BE2C (cell line): ENCODE measurements around the gene SPATS2.
"Not testable (repeated sequence)": the region's sequence is repeated elsewhere in the genome, so short reads cannot be mapped to it uniquely, and the experiment has no call there.

Experiments
- DNase-seq: peaks from one replicate; pipeline ENCODE4 v3.0.0-alpha.2; 2020
- H3K27me3 ChIP-seq: fragments of 250-450 bp; sonication (Bioruptor Pico); 2 replicates; pipeline ENCODE4 v1.5.1; 2020; ENCODE audit warnings: mild to moderate bottlenecking
- H3K36me3 ChIP-seq: fragments of 250-450 bp; sonication (Bioruptor Pico); 2 replicates; pipeline ENCODE4 v1.5.1; 2020; ENCODE audit warnings: mild to moderate bottlenecking
- H3K4me1 ChIP-seq: fragments of 250-450 bp; sonication (Bioruptor Pico); 2 replicates; pipeline ENCODE4 v1.5.1; 2020
- H3K4me3 ChIP-seq: 2 replicates; pipeline ENCODE4 v1.5.1; 2011; ENCODE audit warnings: low read depth, low read length
- H3K9me3 ChIP-seq: fragments of 250-450 bp; sonication (Bioruptor Pico); 2 replicates; pipeline ENCODE4 v1.5.1; 2020
- TF ChIP-seq, protein P1 (sequence below): IDR thresholded peaks from 2 replicates; pipeline ENCODE4 v1.5.1; 2012; ENCODE audit warnings: mild to moderate bottlenecking, low read depth, low read length

Gene SPATS2

DNA sequence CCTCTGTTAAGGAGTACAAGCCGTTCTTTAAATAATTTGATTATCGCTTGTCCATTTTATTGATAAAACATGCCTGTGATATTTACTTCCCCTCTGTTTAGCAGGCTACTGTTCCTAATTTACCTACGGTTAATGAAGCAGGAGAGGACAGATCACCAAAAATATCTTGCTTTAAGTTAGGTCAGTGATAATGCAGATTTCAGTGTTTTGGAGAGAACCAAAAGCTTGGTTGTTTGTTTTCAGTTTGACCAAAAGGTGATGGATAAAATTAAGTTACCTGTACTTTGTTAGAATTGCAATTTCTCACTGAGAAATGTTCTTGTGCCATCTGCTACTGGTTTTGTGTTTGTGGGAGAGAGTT lies 958 bp downstream of the SPATS2 start:
- Histone ChIP-seq H3K4me3 (peak overlapping the region; percentile 96), H3K9me3 (no peaks in the 10 kb centered on the region), H3K36me3 (peaks cover 8% of the 10 kb centered on the region), H3K4me1 (no peaks in the 10 kb centered on the region; the same call in none of the 2 replicates), H3K27me3 (no peaks in the 10 kb centered on the region)
- DNase-seq, result no peak
- TF ChIP-seq, protein P1, sequence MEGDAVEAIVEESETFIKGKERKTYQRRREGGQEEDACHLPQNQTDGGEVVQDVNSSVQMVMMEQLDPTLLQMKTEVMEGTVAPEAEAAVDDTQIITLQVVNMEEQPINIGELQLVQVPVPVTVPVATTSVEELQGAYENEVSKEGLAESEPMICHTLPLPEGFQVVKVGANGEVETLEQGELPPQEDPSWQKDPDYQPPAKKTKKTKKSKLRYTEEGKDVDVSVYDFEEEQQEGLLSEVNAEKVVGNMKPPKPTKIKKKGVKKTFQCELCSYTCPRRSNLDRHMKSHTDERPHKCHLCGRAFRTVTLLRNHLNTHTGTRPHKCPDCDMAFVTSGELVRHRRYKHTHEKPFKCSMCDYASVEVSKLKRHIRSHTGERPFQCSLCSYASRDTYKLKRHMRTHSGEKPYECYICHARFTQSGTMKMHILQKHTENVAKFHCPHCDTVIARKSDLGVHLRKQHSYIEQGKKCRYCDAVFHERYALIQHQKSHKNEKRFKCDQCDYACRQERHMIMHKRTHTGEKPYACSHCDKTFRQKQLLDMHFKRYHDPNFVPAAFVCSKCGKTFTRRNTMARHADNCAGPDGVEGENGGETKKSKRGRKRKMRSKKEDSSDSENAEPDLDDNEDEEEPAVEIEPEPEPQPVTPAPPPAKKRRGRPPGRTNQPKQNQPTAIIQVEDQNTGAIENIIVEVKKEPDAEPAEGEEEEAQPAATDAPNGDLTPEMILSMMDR, result no peak

DNA sequence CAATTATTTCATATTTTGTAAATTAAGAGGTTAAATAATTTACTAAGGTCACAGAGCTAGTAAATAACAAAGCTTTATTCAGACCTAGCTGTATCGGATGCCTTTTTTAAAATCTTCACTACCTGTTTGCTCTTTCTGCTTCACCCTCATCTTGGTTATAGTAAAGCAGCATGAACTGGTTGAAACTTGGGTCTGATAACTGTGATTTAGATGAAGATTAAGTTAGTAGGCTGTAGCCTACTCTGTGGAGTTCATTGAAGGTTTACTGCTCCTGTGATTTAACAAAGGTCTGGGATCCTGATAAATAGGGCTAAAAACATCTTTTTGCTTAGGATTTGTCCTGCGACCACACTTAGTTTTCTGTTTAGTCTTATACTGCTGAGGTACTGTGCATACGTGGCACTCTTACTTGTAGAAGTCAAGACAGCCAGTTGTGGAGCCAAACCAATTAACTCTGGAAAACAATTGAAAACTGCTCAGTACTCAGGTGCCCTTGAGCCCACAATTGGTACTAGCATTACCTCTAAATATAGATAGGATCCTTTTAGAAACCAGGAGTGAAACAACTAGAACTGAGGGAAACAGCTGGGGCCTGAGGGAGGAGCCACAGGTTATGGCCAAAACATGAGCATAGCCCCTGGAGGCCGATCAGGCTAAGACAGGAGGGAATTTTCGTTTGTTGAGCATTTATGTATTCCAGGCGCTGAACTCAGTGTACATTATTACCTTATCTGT lies 2.3 kb downstream of the SPATS2 start:
- no peaks in the 10 kb centered on the region for H3K27me3 ChIP-seq
- H3K4me3 ChIP-seq, result no peak overlapping the region
- peak; percentile 45 for DNase-seq
- TF ChIP-seq, protein P1, result peak; percentile 57
- peaks cover 10% of the 10 kb centered on the region for H3K36me3 ChIP-seq
- H3K4me1 ChIP-seq, result no peaks in the 10 kb centered on the region; the same call in none of the 2 replicates
- H3K9me3 ChIP-seq, result no peaks in the 10 kb centered on the region

DNA sequence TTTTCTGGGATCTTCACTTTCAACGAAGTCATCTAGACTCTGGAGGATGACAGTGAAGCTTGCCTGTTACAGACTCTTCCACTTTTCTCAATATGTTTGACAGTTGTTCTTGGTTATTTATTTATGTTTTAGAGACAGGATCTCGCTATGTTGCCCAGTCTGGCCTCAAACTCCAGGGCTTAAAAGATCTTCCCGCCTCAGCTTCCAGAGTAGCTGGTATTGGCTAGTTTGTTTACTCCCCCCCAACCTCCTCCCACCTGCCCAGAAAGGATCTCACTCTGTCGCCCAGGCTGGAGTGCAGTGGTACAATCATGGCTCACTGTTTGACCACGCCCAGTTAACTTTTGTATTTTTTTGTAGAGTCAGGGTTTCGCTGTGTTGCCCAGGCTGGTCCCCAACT lies 3.3 kb downstream of the SPATS2 start:
- Histone ChIP-seq H3K4me1 (no peaks in the 10 kb centered on the region; the same call in none of the 2 replicates), H3K9me3 (no peaks in the 10 kb centered on the region), H3K36me3 (peaks cover 10% of the 10 kb centered on the region), H3K27me3 (no peaks in the 10 kb centered on the region), H3K4me3 (no peak overlapping the region)
- DNase-seq, result no peak
- TF ChIP-seq, protein P1, result no peak

DNA sequence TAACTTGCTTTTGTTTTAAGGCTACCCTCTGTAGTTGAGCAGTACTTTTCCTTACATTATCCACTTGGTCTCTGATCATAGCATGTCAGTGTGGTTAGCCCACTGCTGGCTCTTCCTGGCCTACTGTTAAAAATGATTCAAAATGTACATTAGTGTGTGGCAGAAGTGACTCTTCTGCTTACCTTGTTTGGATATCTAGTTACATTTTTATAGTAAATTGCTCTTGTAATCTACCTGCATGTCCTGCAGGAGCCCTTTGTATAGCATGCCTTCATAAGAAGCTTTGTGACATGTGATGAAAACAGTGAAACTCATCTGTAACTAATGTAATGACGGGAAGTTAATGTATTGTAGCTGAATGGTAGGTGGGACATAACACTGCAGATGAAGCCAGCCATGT lies 8.1 kb downstream of the SPATS2 start:
- DNase-seq, result no peak
- TF ChIP-seq, protein P1, result no peak
- no peaks in the 10 kb centered on the region for H3K4me1 ChIP-seq
- H3K9me3 ChIP-seq, result no peaks in the 10 kb centered on the region
- H3K27me3 ChIP-seq, result no peaks in the 10 kb centered on the region
- H3K36me3 ChIP-seq, result peaks cover 10% of the 10 kb centered on the region
- H3K4me3 ChIP-seq, result no peak overlapping the region

DNA sequence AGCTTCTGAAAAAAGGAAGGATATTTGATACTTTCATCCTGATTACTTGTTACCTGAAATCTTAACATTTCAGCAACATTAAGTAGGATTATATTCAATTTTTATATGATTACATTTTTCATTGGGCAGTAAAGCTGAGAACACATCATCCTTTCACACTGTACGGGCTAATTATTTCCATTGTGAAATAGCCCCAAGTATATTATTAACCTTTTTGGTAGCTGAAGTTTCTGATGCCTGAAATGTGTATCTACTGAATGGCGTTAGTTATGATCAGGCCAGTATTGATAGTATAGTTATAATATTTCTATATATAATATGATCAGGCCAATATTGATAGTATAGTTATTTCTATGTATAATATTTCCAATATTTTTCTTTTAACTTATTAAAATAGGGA lies 10.1 kb downstream of the SPATS2 start:
- Histone ChIP-seq H3K4me3 (no peak overlapping the region), H3K27me3 (no peaks in the 10 kb centered on the region), H3K9me3 (no peaks in the 10 kb centered on the region), H3K36me3 (peaks cover 7% of the 10 kb centered on the region), H3K4me1 (no peaks in the 10 kb centered on the region)
- TF ChIP-seq, protein P1, result no peak
- no peak for DNase-seq

DNA sequence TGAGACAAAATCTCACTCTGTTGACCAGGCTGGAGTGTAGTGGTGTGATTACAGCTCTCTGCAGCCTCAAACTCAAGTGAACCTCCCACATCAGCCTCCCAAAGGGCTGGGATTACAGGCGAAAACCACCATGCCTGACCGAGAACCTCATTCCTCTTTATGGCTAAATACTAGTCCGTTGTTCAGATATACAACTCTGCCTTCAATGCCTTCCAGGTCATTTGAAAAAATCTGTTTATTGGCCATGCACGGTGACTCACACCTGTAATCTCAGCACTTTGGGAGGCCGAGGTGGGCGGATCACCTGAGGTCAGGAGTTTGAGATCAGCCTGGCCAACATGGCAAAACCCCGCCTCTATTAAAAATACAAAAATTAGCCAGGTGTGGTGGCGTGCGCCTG lies 12.9 kb downstream of the SPATS2 start:
- DNase-seq, H3K4me1 ChIP-seq, H3K9me3 ChIP-seq, H3K4me3 ChIP-seq, H3K27me3 ChIP-seq, H3K36me3 ChIP-seq: not testable (repeated sequence)
